HG02884 (cell line): Measurements from ENCODE around the gene FGD1.

ENCODE experiments used
- ATAC-seq: cut with Tn5 transposase; IDR thresholded peaks from one replicate; pipeline ENCODE4 v1.9.1; 2021; ENCODE audit warnings: mild to moderate bottlenecking, moderate library complexity; ENCODE audit not compliant: unreplicated experiment

Gene FGD1

GRCh38 chrX:54473993-54474859 is 21.8 kb downstream of the FGD1 start:
- ATAC-seq: no peak

- ATAC-seq: no peak
These were observed 25.8 kb downstream of the FGD1 start for GRCh38 chrX:54470054-54470760.

GRCh38 chrX:54452920-54453319 is 43.1 kb downstream of the FGD1 start:
- ATAC-seq: no peak

- ATAC-seq: no peak
These were observed 46.1 kb downstream of the FGD1 start for GRCh38 chrX:54449929-54450328.

GRCh38 chrX:54447461-54447860 is 48.6 kb downstream of the FGD1 start:
- no peak for ATAC-seq

- no peak for ATAC-seq
These were observed 50.0 kb downstream of the FGD1 start for GRCh38 chrX:54446084-54446483.

GRCh38 chrX:54444752-54445151 is 51.3 kb downstream of the FGD1 start:
- ATAC-seq: no peak

GRCh38 chrX:54442790-54443189 is 53.2 kb downstream of the FGD1 start:
- ATAC-seq: no peak

- ATAC-seq: peak; percentile 99
These were observed 55.8 kb downstream of the FGD1 start, which contains the start of gene TSR2 for GRCh38 chrX:54439960-54440871. Gene TSR2, plus strand, starts transcription at chrX:54440404. Its CDS starts 18 bp downstream, at chrX:54440422.

GRCh38 chrX:54435121-54435520 is 60.9 kb downstream of the FGD1 start:
- no peak for ATAC-seq

- ATAC-seq: no peak
These were observed 65.5 kb downstream of the FGD1 start for GRCh38 chrX:54430519-54430918.

- ATAC-seq: no peak
These were observed 68.1 kb downstream of the FGD1 start for GRCh38 chrX:54427837-54428424.

- ATAC-seq: no peak
These were observed 72.7 kb downstream of the FGD1 start for GRCh38 chrX:54423161-54423888.

GRCh38 chrX:54422168-54422567 is 73.9 kb downstream of the FGD1 start:
- no peak for ATAC-seq

GRCh38 chrX:54419559-54420302 is 76.3 kb downstream of the FGD1 start:
- ATAC-seq: no peak

- no peak for ATAC-seq
These were observed 79.1 kb downstream of the FGD1 start for GRCh38 chrX:54416965-54417364.

- no peak for ATAC-seq
These were observed 80.3 kb downstream of the FGD1 start for GRCh38 chrX:54415534-54416350.

- no peak for ATAC-seq
These were observed 82.3 kb downstream of the FGD1 start for GRCh38 chrX:54413753-54414152.
